Measurements from ENCODE around the gene INSM1. TPM values are rescaled to one million over a fixed set of nuclear protein-coding genes. Genes with fewer than 3 reads are reported as not detected.

The INSM1 gene
- total and polyA plus RNA-seq, 2 experiments from 2014 or later, result 1.7 to 2.3 TPM

DNA sequence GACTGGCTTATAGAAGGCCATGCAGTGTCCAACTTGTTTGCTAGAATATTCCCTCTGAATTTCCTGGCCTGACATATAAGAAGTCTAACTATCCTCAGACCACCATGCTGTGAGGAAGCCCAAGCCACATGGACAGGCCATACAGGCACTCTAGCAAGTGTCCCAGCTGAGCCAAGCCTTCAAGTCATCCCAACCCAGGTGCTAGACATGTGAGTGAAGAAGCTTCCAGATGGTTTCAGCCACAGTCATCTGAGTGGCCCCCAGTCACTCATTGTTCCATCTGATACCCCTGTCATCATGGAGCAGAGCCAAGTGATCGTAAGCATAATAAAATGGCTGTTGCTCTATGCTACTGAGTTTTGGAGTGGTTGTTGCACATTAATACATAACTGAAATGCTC, 46.0 kb upstream of the INSM1 start:
- no peak overlapping the region for H2AFZ ChIP-seq
- TF ChIP-seq, protein P1, sequence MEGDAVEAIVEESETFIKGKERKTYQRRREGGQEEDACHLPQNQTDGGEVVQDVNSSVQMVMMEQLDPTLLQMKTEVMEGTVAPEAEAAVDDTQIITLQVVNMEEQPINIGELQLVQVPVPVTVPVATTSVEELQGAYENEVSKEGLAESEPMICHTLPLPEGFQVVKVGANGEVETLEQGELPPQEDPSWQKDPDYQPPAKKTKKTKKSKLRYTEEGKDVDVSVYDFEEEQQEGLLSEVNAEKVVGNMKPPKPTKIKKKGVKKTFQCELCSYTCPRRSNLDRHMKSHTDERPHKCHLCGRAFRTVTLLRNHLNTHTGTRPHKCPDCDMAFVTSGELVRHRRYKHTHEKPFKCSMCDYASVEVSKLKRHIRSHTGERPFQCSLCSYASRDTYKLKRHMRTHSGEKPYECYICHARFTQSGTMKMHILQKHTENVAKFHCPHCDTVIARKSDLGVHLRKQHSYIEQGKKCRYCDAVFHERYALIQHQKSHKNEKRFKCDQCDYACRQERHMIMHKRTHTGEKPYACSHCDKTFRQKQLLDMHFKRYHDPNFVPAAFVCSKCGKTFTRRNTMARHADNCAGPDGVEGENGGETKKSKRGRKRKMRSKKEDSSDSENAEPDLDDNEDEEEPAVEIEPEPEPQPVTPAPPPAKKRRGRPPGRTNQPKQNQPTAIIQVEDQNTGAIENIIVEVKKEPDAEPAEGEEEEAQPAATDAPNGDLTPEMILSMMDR (IDR thresholded peaks at IDR 0.05; ENCODE audit: poor library complexity), result no peak
- no peaks in the 10 kb centered on the region for H3K36me3 ChIP-seq (replicated peaks; ENCODE audit: insufficient read depth, low read depth)
- no peaks in the 10 kb centered on the region for H3K9me3 ChIP-seq (ENCODE audit: low read depth)
- no peak overlapping the region for H3K4me3 ChIP-seq
- WGBS (ENCODE audit: low lambda C conversion rate, missing lambda C conversion rate), result 90% methylated on average over 1 of the region's 1 CpG
- H3K4me2 ChIP-seq, result no peak overlapping the region
- no peak for DNase-seq (ENCODE audit: low spot score)
- H3K4me1 ChIP-seq (ENCODE audit: insufficient read depth), result no peaks in the 10 kb centered on the region
- H3K27me3 ChIP-seq, result no peaks in the 10 kb centered on the region
- H3K79me2 ChIP-seq, result no peaks in the 10 kb centered on the region
- no peaks in the 10 kb centered on the region for H4K20me1 ChIP-seq (ENCODE audit: insufficient read depth, poor library complexity, severe bottlenecking)
- no peak overlapping the region for H3K27ac ChIP-seq
- no peaks in the 10 kb centered on the region for H3K9me2 ChIP-seq (replicated peaks; ENCODE audit: insufficient read depth)

- Histone ChIP-seq H3K4me3 (no peak overlapping the region), H3K9me2 (replicated peaks; ENCODE audit: insufficient read depth) (no peaks in the 10 kb centered on the region), H3K4me1 (ENCODE audit: insufficient read depth) (no peaks in the 10 kb centered on the region), H3K79me2 (no peaks in the 10 kb centered on the region), H3K4me2 (no peak overlapping the region), H4K20me1 (ENCODE audit: insufficient read depth, poor library complexity, severe bottlenecking) (no peaks in the 10 kb centered on the region), H3K36me3 (replicated peaks; ENCODE audit: insufficient read depth, low read depth) (no peaks in the 10 kb centered on the region), H2AFZ (no peak overlapping the region), H3K27ac (no peak overlapping the region), H3K9me3 (ENCODE audit: low read depth) (no peaks in the 10 kb centered on the region), H3K27me3 (no peaks in the 10 kb centered on the region)
- 87% methylated on average over 6 of the region's 6 CpGs for WGBS (ENCODE audit: low lambda C conversion rate, missing lambda C conversion rate)
- no peak for TF ChIP-seq EZH2 (IDR thresholded peaks at IDR 0.05; ENCODE audit: borderline replicate concordance)
- no peak for TF ChIP-seq EZH2phosphoT487 (IDR thresholded peaks at IDR 0.05; ENCODE audit: low read depth, severe bottlenecking, unreplicated experiment)
- TF ChIP-seq, protein P1 (IDR thresholded peaks at IDR 0.05; ENCODE audit: poor library complexity), result no peak
- DNase-seq (ENCODE audit: low spot score), result no peak
Measured at GRCh38 chr20:20322912-20323311, 45.0 kb upstream of the INSM1 start.

- Histone ChIP-seq H3K79me2 (no peaks in the 10 kb centered on the region), H3K36me3 (replicated peaks; ENCODE audit: insufficient read depth, low read depth) (no peaks in the 10 kb centered on the region), H4K20me1 (ENCODE audit: insufficient read depth, poor library complexity, severe bottlenecking) (no peaks in the 10 kb centered on the region), H3K27ac (no peak overlapping the region), H3K4me1 (ENCODE audit: insufficient read depth) (no peaks in the 10 kb centered on the region), H2AFZ (no peak overlapping the region), H3K9me2 (replicated peaks; ENCODE audit: insufficient read depth) (no peaks in the 10 kb centered on the region), H3K4me3 (no peak overlapping the region), H3K9me3 (ENCODE audit: low read depth) (no peaks in the 10 kb centered on the region), H3K4me2 (no peak overlapping the region), H3K27me3 (no peaks in the 10 kb centered on the region)
- TF ChIP-seq, protein P1 (IDR thresholded peaks at IDR 0.05; ENCODE audit: poor library complexity), result no peak
- TF ChIP-seq EZH2 (IDR thresholded peaks at IDR 0.05; ENCODE audit: borderline replicate concordance), result no peak
- TF ChIP-seq EZH2phosphoT487 (IDR thresholded peaks at IDR 0.05; ENCODE audit: low read depth, severe bottlenecking, unreplicated experiment), result no peak
- DNase-seq (ENCODE audit: low spot score), result no peak
- 81% methylated on average over 6 of the region's 6 CpGs for WGBS (ENCODE audit: low lambda C conversion rate, missing lambda C conversion rate)
Measured at GRCh38 chr20:20327746-20328145, 40.2 kb upstream of the INSM1 start.

- TF ChIP-seq EZH2 (IDR thresholded peaks at IDR 0.05; ENCODE audit: borderline replicate concordance) (no peak), EZH2phosphoT487 (IDR thresholded peaks at IDR 0.05; ENCODE audit: low read depth, severe bottlenecking, unreplicated experiment) (no peak)
- TF ChIP-seq, protein P1 (IDR thresholded peaks at IDR 0.05; ENCODE audit: poor library complexity), result no peak
- H3K4me1 ChIP-seq (ENCODE audit: insufficient read depth), result no peaks in the 10 kb centered on the region
- no peak overlapping the region for H3K4me2 ChIP-seq
- H3K36me3 ChIP-seq (replicated peaks; ENCODE audit: insufficient read depth, low read depth), result no peaks in the 10 kb centered on the region
- no peaks in the 10 kb centered on the region for H3K27me3 ChIP-seq
- no peaks in the 10 kb centered on the region for H3K9me2 ChIP-seq (replicated peaks; ENCODE audit: insufficient read depth)
- H3K27ac ChIP-seq, result no peak overlapping the region
- no peaks in the 10 kb centered on the region for H4K20me1 ChIP-seq (ENCODE audit: insufficient read depth, poor library complexity, severe bottlenecking)
- 91% methylated on average over 13 of the region's 13 CpGs for WGBS (ENCODE audit: low lambda C conversion rate, missing lambda C conversion rate)
- no peaks in the 10 kb centered on the region for H3K9me3 ChIP-seq (ENCODE audit: low read depth)
- H3K4me3 ChIP-seq, result no peak overlapping the region
- H2AFZ ChIP-seq, result no peak overlapping the region
- no peak for DNase-seq (ENCODE audit: low spot score)
- no peaks in the 10 kb centered on the region for H3K79me2 ChIP-seq
Measured at GRCh38 chr20:20329564-20329963, 38.3 kb upstream of the INSM1 start.

Measured in hepatocyte (in vitro differentiated cells).